GM19193 (cell line): ENCODE measurements around the gene CMKLR1.

Source experiments
- POLR2A ChIP-seq: IDR thresholded peaks from 4 replicates; pipeline ENCODE4 v1.6.1; 2011; ENCODE audit not compliant: insufficient read depth, insufficient read length; ENCODE audit errors: extremely low read depth

The CMKLR1 gene

GRCh38 chr12:108317308-108318234 is 21.5 kb downstream of the CMKLR1 start:
- no peak for TF ChIP-seq POLR2A

GRCh38 chr12:108316176-108317086 is 22.7 kb downstream of the CMKLR1 start:
- no peak for TF ChIP-seq POLR2A

GRCh38 chr12:108315486-108316105 is 23.5 kb downstream of the CMKLR1 start:
- no peak for TF ChIP-seq POLR2A

GRCh38 chr12:108313606-108314351 is 25.3 kb downstream of the CMKLR1 start:
- no peak for TF ChIP-seq POLR2A

- TF ChIP-seq POLR2A = no peak
Measured at GRCh38 chr12:108313241-108313605, 25.9 kb downstream of the CMKLR1 start.

GRCh38 chr12:108312693-108313189 is 26.4 kb downstream of the CMKLR1 start:
- TF ChIP-seq POLR2A = no peak

GRCh38 chr12:108312073-108312659 is 26.9 kb downstream of the CMKLR1 start:
- TF ChIP-seq POLR2A = no peak

GRCh38 chr12:108311605-108312004 is 27.5 kb downstream of the CMKLR1 start:
- TF ChIP-seq POLR2A = no peak

GRCh38 chr12:108310489-108310888 is 28.6 kb downstream of the CMKLR1 start:
- no peak for TF ChIP-seq POLR2A

GRCh38 chr12:108309674-108310312 is 29.3 kb downstream of the CMKLR1 start:
- no peak for TF ChIP-seq POLR2A

- TF ChIP-seq POLR2A = no peak
Measured at GRCh38 chr12:108308395-108309085, 30.6 kb downstream of the CMKLR1 start.

GRCh38 chr12:108307006-108307405 is 32.1 kb downstream of the CMKLR1 start:
- no peak for TF ChIP-seq POLR2A

GRCh38 chr12:108306506-108306905 is 32.6 kb downstream of the CMKLR1 start:
- TF ChIP-seq POLR2A = no peak
